ENCODE data around the gene PCDH9.
"Not testable (repeated sequence)": the region's sequence is repeated elsewhere in the genome, so short reads cannot be mapped to it uniquely, and the experiment has no call there.

The PCDH9 gene

DNA sequence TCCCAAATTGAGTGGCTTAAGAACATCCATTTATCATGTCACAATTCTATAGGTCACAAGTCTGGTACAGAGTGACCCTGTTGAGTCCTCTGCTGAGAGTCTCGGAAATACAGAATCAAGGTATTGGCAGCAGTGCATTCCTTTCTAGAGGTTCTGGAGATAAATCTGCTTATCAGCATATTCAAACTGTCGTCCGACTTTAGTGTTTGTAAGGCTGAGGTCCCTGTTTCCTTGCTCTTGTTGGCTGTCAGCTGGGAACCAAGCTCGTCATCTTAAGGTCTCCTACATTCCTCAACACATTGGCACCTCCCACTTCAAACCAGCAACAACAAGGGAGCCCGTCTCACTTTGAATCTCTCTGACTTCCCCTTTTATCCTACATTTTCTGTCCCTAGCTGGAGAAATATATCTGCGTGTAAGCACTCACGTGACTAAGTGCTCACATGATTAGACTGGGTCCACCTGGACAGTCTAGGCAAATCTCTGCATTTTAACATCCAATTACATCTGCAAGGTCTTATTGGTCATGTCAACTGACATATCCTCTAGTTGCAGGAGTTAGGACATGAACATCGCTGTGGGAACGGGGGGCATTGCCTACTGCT is 886.8 kb downstream of the PCDH9 start:
- DNase-seq (ENCODE audit: low spot score): no peak

DNA sequence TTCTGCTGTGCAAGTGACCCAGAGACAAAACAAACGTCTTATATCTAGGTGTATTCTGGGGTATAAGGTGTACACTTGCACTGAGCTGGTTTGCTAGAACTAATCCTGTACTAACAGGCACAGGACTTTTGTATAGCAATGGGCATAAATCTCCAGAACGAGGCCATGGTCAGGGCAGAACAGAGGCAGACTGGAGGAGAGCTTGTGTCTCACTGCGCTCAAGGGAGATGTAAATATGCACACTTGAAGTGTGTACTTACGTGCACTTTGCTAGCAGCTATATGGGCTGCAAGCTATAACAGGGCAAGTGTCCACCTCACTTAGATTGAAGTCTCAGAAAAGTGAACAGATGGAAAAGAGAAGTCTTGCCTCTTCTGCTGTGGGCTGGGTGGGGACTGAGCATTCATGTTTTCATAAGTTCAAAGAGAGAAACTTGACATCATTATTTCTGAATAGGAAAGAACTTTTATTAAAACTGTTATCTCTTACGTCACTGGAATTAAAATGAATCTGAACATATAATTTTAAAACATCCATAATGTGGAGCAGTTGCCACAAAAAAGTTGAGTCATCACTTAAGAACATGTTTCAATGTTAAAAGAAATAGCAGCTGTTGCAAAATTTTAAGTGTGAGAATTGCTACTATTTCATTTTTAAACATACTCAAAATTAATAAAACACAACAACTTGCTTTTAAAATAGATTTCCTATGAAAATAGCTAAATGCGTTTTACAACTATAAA is 888.3 kb downstream of the PCDH9 start:
- no peak for DNase-seq (ENCODE audit: low spot score)

DNA sequence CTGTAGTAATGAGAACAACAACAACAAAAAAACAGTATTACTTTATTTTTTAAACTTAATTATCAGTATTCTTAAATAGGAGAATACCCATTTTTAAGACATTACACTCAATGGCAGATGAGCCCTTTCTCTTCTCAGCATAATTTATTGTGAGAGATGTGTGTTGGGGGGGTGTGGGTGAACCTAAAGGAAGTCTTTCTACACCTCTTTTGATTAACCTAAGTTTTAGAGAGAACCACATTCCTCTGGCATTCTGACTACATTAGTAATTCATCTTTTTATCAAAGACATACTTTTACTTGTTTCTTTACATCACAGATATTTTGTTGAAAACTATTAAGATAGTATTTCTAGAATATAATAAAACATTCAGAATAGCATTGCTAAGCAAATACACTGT is 890.9 kb downstream of the PCDH9 start:
- no peak for DNase-seq (ENCODE audit: low spot score)

DNA sequence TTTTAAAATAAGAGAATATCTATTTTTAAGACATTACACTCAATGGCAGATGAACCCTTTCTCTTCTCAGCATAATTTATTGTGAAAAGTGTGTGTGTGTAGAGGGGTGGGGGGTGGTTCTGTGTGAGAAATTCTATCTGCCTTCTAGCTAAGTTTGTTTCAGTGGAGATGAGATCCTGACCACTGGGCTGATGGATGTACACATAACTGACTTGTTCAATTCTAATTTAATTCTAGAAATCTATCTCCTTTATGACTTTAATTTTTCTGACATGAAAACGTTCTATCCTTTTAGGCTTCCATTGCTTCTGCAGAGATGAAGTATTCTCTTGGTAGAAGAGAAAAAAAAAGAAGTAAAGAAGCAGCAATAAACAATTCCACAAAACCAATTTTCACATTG is 891.6 kb downstream of the PCDH9 start:
- no peak for DNase-seq (ENCODE audit: low spot score)

DNA sequence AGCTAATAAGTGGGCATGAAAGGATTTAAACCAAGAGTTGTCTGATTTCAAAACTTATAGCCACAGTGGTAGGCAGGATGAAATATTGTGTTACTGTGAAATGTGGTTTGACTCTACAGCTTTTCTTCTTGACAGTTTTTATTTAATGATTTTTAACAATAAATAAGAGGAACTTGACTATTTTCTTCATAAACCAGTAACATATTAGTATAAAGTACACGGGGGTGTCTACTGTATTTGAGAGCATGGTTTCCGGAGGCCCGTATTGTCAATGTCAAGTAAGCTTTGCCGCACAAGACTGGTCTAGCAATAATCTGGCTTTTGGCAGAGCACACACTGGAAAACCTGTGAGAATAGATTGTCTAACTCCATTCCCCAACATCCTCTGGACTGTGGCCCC is 894.5 kb downstream of the PCDH9 start:
- DNase-seq (ENCODE audit: low spot score): no peak

DNA sequence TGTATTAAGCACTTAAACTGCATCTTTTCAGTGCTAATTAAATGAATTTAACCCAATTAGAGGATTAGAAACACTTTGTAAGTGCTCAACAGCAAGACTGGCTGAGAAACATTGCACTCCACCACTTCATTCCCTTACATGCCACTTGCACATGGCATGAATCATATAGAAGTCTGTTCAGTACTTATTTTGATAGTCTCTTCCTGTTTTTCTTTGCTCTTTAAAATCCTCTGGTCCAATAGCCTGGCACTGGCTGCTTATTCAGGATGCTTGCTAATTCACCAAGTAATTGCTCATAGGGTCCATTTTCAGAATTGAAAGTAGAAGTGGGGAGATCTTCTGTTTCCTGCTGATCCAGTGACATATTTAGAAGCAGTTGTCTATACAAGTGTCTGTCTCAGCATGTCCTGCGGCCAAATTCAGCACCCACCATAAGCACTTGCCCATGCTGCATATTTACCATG is 900.1 kb downstream of the PCDH9 start:
- DNase-seq (ENCODE audit: low spot score): peak; percentile 67

DNA sequence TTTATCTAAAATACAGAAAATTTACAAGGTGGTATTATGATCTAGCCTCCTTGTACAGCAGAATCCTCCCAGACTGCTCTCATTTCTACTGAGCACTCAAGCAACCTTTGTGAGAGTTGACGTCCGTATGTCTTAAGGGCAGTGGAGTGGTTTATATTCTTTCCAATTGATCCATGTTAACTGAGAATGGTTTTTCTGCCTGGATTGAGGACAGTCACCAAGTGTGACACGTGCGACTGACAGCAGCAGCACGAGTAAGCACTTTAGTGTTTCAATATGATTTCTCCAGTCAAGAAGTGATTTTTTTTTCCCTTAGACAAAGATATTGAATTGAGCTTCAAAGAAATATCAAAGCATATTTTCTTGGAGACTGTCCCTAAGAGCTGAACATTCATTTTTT is 901.7 kb downstream of the PCDH9 start:
- no peak for DNase-seq (ENCODE audit: low spot score)

DNA sequence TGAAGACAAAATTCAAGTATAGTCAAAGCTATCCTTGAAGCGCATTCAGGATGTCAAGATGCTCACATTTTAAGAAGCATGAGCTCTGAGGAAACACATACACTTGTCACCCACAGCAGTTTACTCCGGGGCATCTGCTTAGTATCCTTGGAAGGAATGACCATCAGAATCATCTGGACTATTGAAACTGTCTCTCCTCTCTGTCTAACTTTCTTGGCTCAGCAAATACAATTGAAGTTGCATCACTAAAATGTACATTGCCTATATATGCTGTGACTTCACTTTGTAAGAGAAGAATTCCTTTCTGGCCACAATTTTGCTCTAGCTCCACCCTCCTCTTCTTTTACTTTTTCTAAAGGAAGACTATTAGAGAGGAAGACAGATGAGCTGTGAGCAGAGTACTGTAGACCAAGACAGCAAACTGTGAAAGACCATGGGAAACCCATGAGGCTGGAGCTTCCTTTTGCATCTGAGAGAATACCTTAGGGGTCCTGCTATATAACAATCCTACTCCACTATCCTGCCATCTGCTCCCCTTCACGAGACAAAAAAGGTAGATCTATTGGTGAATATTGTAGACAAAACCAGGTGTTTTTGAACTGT is 906.3 kb downstream of the PCDH9 start:
- DNase-seq (ENCODE audit: low spot score): no peak

DNA sequence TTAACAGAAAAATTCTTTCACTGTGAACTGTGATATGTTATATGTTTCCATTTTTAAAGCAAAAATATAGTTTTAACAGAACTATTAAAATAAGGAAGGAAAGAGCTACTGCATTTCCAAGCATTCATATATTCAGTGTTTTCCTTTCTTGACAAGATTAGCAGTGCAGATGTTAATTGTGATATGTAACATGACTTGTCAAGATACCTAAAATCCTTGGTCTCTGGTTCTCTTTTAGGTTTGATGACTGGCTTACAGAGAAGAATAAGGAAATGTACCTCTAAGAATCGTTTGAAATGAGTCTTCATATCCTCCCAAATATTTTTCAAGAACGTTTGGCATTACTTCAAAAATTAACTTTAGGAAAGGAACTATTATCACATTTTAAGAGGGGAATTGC is 907.2 kb downstream of the PCDH9 start:
- DNase-seq (ENCODE audit: low spot score): no peak

DNA sequence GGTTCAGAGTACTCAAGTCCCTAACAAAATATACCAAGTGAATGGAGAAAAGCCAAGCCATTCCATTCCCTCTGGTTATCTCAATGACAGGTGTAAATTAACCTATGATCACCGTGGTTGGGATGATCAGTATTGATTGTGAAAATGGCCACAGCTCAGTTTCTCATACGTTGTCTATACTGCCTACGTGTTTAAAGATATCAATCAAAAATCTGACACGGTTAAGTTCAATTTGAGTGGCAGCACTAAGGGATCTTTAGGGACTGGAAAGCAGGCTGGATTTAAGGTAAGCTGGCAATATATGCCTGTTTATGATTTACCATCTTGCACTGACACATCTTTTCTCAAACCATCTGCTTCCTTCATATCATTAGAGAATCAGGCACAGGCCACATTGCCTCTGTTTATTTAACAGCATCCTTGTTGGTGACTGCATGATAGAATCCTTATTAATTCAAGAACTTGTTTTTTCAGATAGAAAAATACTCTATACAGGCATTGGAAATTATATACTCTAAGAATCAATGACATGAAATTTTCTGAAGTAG is 907.9 kb downstream of the PCDH9 start:
- no peak for DNase-seq (ENCODE audit: low spot score)

DNA sequence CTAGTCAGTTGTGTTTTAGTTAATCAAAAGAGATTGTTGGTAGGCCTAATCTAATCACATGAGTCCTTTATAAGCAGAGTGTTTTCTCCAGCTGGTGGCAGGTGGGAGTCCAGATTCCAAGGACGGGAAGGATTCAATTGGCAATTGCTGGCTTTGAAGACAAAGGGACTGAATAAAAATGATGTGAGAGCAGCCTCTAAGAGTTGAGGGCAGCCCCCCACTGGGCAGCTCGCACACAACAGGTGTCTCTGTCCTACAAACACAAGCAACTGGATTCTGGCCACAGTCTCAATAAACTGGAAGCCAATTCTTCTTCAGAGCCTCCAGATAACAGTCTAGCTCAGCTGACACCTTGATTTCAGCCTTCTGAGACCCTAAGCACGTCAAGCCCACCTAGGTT is 915.2 kb downstream of the PCDH9 start:
- DNase-seq (ENCODE audit: low spot score): no peak

DNA sequence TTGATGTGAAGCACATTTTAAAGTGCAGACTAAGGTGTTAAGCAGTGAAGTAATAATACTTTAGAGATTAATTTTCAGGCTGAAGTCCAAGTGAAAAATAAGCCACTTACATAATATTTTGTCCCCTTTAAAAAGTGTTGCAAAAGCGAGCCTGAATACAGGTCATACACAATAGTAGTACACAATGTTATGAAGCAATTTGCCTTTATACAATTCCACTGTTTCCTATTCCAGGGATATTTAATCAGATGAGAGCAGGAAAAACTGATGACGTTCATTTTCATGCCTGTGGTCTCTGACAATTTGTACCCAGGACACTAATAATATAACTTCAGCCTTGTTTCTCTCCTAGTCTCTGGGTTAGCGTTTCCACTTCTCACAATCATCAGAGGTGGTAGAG is 916.7 kb downstream of the PCDH9 start:
- no peak for DNase-seq (ENCODE audit: low spot score)

DNA sequence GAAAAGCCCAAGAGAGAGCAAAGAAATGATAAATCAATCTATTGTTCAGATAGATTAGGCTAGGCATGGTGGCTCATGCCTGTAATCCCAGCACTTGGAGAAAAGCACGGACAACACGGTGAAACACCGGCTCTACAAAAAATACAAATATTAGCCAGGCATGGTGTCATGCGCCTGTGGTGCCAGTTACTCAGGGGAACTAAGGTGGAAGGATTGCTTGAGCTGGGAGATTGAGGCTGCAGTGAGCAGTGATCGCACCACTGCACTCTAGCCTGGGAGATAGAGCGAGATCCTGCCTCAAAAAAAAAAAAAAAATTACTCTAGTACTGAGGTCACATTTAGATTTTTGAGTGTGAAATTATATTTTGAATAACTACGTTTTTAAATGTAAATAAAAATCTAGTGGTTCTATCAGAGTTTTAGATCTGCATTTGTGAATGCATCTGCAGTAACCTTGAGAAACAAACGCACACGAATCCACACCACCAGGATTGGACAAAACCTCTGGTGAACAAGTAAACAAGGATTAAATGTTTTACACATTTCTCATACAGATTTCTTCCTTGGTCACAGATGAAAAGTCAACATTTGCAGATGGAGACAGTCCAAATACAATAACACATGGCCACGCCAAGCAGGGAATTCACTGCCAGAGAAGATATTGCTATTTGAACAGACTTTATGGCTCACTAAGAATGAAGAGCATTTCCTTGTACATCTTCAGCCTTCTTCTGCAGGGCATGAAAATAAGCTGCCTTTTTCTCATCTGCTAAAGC is 917.6 kb downstream of the PCDH9 start:
- no peak for DNase-seq (ENCODE audit: low spot score)

DNA sequence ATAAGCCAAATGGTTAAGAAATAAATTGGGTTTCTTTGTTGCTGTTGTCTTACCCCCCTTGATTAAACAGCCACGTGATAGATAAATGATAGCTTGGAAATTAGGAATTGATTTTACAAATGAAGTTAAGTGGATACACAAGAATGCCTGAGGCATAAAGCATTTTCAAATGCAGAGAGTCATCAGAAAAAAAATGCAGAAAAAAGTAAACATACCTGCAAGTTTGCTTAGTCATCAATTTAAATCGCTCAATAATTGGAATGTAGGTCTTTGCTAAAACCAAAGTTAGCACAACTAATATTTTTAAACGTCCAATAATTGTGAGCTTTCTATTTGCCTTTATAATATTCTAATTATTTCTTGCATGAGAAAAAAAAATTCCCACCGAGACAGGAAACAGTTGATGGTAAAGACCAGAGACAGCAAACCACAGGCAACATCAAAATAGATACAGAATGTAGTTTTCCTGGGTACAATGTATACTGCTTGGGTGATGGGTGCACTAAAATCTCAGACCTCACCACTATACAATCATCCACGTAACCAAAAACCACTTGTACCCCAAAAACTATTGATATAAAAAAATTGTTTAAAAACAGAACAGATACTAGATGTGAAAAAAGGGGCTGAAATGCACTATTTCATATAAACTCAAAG is 924.0 kb downstream of the PCDH9 start:
- DNase-seq (ENCODE audit: low spot score): no peak

DNA sequence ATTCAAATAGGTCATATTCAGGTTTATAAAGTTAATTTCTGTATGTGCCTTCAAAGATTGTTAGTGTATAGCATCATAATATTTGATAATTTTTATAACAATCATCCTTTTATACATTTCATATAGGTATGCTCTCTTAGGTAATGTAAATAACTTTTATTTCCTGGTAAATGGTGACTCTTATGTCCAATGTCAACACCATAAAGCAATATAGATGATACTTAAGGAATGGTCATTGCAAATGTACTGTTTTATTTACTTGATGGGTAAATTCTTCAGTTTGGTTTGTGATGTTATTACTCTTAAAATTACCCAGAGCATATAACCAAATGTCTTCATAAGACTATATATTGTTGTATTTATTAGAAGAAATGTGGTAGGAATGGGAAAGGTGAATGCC is 928.7 kb downstream of the PCDH9 start:
- DNase-seq (ENCODE audit: low spot score): no peak

DNA sequence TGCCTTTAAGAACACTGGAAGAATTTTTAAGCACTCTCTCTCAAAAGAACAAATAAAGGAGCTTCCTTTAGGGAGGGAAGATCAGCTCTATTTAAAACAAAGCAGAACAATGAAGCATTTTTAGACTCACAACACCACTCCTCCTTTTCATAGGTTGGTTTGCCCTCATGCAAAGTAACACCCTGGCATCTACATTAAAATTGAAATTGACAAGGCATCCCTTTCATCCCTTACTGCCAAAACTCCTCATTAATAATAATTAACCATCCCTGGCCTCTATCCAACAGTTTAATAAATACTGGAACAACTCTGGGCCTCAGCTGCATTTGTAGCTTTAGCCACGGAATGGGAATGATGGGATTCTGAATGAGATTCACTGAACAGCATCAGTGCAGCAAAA is 929.1 kb downstream of the PCDH9 start:
- peak; percentile 64 for DNase-seq (ENCODE audit: low spot score)

DNA sequence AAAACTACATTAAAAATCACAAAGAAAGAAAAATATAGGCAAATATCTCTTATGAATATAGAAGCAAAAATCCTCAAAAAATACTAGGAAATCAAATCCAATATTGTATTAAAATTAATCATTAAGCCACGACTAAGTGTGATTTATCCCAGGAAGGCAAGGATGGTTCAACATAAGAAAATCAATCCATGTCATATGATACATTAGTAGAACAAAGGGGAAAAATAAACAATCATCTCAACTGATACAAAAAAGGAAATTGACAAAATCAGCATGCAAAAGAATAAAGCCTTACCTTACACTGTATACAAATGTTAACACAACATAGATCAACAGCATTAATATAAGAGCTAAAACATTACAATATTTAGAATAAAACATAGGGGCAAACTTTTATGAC is 933.3 kb downstream of the PCDH9 start:
- DNase-seq (ENCODE audit: low spot score): no peak

DNA sequence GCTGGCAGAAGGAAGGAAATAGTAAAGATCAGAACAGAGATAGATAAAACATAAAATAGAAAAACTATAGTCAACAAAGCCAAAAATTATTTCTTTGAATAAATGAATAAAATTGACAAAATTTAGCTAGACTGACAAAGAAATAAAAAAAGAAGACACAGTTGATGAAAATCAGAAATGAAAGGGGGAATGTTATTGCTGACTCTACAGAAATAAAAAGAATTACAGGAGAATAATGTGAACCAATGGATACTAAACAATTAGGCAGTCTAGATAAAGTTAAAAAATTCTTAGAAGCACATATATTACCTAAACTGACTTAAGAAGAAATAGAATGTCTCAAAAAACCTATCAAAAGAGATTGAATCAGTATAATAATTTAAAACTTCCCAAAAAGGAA is 933.8 kb downstream of the PCDH9 start:
- no peak for DNase-seq (ENCODE audit: low spot score)

DNA sequence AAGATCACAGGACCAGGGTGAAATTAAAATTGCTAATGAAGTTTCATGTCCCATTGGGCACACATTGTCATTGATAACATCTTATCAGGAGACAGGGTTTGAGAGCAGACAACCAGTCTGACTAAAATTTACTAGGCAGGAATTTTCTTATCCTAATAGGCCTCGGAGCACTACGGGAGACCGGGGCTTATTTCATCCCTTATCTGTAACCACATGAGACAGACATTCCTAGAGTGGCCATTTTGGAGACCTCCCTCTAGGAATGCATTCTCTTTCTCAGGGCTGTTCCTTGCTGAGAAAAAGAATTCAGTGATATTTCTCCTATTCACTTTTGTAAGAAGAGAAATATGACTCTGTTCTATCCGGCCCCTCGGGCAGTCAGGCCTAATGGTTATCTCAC is 943.3 kb downstream of the PCDH9 start:
- DNase-seq (ENCODE audit: low spot score): not testable (repeated sequence)

DNA sequence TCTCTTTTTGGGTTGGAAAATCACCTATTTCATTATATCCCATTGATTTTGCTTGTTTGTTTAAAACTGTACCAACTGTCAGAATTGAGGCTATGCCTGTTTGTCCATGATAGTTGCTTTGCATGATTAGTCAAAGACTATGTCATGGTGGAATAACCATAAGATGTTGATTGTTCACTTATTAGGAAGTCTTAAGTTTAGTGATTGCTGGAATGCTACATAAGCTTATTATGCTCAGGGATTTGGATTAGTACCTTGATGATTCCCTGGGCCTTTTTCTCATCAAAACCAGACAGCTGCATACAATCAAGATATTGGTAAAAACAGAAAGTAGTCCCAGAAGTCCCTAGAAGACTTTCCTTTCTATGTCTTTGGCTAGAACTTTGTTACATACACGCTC is 954.7 kb downstream of the PCDH9 start:
- DNase-seq (ENCODE audit: low spot score): no peak

DNA sequence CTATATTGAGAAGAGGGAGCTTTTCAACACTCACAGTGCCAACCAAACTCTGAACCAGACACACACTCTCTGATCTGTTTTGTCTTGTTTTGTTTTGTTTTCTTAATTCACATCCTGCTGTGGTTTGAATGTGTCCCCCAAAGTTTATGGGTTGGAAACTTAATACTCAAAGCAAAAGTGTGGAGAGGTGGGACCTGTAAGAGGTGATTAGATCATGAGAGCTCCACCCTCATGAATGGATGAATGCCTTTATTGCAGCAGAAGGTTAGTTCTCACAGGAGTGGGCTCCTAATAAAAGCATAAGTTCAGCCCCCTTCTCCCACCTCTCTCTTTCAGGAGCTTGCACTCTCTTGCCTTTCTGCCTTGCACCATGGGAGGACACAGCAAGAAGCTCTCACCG is 957.1 kb downstream of the PCDH9 start:
- no peak for DNase-seq (ENCODE audit: low spot score)

DNA sequence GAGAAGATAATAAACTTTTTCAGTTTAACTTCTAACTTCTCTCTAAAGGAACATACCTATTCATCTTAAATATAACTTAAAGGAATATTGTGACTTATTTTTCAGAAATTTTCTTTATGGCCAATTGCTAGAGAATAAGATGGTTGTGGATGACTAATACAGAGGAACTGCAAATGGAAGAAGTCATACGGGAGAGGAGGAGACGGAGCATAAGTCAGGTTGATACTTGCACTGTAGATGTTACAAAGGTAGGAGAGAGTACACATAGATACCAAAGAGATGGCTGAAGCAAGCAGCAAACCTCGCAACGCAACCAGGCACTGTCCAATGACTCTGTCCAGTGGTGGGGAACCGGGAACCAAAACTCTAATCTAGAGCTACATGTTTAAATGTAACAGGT is 963.4 kb downstream of the PCDH9 start:
- no peak for DNase-seq (ENCODE audit: low spot score)

All from pons (tissue), 1 donor.